ENCODE results near the gene NTMT1.

Gene NTMT1

GRCh38 chr9:129597355-129598088 is 28.4 kb upstream of the NTMT1 start:
- no peak for DNase-seq (ENCODE audit: low read depth)

- no peak for DNase-seq (ENCODE audit: low read depth)
Observed at GRCh38 chr9:129598089-129598596, 27.8 kb upstream of the NTMT1 start.

DNA sequence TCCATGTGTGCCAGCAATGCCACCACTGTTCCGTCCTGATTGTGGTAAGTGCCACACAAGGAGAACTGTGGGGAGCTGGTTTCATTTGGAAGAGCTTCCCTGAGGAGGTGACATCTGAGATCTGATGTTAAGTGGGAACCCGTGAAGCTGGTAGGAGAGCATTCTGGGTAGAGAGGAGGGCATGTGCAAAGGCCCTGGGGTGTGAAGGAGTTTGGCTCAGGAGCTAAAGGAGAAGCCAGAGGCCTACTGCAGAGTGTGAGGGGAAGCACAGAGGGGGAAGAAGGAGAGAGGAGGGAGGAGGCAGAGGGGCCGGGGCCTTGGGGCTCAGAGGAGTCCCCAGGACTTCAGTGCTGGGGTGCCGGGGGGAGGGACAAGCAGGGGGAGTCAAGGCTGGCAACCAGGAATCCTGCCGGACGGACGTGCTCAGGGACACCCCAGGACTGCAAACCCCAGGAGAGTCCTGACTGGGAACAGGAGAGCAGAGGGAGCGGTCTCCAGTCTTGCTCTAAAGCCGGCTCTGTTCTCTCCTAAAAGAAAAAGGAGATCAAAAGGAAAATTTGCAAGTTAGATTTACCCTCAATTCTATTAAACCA is 24.8 kb upstream of the NTMT1 start:
- no peak for DNase-seq (ENCODE audit: low read depth)

GRCh38 chr9:129602598-129603415 is 23.2 kb upstream of the NTMT1 start:
- no peak for DNase-seq (ENCODE audit: low read depth)

DNA sequence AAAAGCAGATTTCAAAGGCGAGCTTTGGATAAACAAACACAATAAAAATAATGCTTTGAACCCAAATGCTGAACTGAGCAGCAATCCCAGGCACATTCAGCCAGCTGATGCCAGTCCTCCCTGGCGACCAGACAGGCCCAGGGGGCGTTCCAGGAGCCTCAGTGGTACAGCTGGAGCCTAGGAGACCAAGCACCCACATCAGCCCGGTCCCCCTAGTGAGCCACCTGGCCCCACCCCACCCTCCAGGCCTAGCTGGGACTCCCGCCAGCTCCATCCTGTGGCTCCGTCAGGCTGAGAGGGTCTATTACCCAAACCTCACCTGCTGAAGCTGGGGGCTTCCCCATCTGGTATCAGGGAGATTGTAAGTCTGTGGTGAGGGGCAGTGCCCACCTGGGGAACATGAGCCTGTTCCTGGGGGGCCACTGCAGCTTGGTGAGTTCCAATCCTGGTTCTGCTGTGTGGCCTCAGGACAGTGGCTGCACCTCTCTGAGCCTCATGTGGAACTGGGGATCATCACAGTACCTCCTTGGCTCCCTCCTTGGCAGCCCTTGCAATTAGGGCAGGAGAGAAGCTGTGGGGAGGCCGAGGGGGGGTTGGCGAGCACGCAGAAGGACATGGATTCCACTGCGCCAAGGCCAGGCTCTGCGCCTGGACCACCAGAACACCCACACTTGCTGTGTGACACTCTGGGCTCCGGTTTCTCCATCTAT is 21.8 kb upstream of the NTMT1 start:
- no peak for DNase-seq (ENCODE audit: low read depth)

- DNase-seq (ENCODE audit: low read depth) = no peak
Observed at GRCh38 chr9:129604766-129605163, 21.2 kb upstream of the NTMT1 start.

DNA sequence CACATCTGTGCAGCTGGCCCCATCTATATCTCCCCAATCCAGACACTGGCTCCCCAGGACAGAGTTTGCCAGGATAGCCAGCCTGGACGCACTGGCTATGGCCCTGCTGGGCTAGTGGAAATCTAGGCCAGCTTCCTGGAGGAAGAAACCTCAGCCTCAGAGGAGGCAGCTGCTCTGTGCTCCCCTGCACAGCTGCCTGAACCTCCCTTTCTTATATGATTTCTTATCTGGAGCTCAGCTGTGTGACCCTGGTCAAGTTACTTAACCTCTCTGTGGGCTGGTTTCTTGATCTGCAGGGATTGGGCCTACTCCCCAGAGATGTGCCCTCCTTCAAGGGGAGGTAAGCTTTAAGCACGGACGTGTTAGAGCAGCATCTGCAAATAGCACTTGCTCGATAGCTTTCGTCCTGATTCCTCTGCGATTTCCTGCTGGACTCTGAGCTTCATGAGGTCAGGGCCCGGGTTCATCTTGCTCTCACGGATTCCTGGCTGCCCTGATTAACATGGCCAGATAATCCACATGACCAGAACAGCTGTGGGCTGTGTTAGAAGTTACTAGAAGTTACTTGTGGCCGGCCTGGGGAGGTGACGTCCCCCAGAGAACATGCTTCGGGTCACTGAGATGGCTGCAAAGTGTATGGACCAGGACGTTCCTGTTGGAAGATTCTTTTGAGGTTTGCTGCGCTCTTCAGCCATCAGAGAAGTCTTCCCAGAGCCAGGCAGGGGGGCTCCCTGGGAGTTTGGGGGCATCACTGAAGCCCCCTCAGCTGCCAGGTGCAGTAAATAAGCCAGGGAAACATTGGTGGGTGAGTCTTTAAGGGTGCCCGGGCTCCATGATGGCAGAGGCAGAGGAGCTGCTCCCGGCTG is 19.6 kb upstream of the NTMT1 start:
- no peak for DNase-seq (ENCODE audit: low read depth)

GRCh38 chr9:129607027-129607387 is 19.0 kb upstream of the NTMT1 start:
- DNase-seq (ENCODE audit: low read depth) = no peak

DNA sequence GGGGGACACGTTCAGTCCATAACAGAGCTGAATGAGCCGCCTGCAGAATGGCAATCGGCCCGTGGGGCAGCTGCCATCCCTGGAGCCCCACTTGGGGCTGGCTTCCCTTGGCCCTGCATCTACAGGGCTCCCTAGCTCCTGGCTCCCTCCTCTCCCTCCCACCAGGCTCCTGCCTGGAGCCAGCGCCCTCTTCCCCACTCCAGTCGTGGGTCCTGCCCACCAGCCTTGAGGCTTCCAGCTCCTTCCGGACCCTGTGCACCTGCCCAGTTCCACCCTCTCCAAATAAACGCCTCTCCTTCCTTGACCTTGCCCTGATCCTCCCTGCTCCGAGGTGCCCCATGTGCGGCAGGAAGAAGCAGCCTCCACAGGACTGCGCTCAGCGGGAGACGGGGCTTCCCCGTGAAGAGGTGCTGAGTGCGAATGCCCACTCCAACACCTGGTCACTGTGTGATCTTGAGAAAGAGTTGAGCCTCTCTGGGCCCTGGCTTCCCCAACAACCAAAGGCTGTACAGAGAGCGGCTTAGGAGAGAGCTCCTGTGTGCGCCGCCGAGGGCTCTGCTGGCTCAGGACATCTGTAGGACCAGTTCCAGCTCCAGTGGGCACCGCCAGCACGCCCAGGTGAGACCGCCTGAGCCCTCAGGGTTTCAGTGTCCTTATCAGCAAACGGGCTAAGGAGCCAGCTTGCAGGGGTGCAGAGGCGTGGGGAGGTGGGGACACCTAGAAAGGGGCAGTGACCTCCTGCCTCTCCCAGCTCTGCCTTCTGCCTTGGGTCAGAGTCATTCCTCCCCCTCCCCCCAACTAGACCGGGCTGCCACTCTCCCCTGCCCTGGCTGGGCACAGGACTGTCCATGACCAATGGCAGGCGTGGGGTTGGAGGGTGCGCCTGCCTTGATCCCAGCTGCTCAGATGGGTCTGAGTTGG is 17.1 kb upstream of the NTMT1 start:
- no peak for DNase-seq (ENCODE audit: low read depth)

DNA sequence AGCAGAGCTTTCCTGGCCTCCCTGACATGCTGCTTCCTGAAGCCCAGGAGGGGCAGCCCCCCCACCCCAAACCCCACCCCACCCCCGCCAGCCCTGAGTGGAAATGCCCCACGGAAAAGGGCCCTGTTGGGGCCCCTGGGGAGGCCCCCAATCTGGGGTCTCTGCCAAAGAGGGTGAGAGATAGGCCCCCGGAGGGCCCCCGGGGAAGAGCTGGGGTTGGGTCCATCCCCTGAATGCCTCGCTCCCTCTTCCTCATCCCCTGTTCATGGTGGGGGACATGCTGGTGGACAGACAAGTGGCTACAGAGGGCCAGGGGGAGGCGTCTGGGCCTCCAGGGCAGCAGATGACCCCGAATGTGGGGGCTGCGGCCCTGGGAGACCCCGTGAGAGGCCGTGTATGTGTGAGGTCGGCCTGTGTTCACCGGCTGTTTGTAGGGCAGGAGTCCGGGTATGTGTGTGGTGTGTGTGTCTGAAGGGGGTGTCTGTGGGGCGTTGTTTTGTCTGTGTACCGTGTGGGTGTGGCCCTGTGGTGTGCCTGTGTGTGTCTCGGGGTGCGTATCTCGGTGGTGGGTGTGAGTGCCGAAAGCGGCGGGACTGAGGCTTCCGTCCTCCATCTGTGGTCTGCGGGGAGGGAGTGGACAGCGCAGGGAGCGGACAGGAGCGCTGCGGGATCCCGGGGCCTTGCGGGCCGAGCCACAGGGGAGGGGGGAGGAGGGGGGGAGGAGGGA is 16.3 kb upstream of the NTMT1 start:
- peak; percentile 49 for DNase-seq (ENCODE audit: low read depth)

DNA sequence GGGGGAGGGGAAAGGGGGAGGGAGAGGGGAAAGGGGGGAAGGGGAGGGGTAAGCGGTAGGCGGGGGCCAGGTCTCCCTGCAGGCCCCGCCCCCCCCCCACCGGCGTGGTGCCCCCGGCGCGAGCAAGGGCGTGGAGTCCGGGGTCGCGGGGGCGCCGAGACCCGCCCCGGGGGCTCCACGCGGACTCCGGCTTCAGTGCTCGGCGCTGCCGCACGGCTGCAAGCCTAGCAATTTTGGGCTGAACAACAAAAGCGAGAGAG is 15.8 kb upstream of the NTMT1 start:
- no peak for DNase-seq (ENCODE audit: low read depth)

GRCh38 chr9:129610473-129611306 is 15.3 kb upstream of the NTMT1 start:
- DNase-seq (ENCODE audit: low read depth) = peak; percentile 59

DNA sequence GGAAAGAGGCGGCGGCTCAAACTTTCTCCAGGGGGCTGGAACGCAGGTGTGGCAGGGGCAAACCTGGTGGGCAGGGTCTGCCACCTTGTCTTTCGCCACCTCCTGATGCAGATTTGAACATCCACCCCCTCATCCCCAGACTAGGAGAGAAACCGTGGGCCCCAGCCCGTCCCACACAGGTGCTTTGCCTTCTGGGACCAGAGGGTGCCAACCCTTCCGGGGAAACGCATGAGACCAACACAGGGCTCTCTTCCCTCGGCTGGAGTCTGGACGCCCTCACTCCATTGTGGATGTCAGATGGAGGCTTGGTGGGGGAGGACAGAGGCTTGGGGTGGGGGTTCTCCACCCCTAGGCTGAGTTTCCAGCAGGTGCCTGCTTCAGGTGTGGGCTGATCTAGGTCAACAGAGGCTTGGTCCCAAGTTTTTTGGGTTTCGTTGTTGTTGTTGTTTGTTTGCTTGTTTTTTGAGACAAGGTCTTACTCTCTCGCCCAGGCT is 14.6 kb upstream of the NTMT1 start:
- DNase-seq (ENCODE audit: low read depth) = no peak

DNA sequence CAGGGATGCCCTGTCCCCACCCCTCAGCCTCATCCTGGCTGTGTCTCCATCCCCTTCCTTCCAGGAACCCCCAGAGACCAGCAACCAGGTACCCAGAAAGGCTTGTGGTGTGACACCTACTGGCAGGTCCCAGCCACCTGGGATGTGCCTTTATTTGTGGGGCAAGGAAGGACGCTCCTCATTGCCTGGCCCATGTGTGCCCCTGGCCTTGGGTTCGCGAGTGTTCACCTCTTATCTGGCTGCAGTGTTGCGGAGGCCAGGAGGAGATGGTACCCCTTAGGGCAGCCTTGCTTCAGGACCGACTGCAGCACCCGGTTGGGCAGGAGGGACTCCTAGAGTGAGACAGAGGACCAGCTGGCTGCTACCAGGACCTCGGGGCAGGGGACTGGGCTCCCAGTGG is 13.8 kb upstream of the NTMT1 start:
- DNase-seq (ENCODE audit: low read depth) = no peak

DNA sequence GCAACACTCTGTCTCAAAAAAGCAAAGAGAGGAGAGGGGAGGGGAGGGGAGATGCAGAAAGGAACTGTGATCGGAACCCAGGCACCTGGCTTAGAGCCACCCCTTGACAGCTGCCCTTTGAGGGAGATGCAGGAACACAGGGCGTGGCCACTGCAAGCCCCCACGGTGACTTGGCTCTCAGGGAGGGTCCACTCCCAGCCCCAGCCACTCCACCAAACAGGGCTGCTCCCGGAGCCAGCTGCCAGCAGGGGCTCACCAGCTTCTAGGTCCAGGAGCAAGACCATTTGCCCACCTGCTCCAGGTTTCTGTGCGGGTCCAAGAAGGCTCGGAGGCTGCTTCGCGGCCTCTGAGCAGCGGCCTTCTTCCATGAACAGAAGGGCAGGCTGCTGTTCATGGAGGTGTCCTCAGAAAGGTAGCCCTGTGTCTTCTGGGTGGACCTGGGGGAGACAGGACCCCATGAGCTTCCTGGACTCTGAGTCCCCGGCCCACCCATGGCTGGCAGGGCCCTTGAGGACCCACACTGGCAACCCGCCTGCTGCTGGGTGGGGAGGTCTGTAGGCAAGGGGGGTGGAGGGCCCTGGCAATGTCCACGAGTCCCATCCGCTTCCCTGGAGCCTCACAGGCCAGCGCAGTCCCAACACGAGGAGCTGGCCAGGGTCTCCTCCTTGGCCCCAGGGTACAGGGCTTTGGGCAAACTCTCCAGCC is 13.0 kb upstream of the NTMT1 start:
- DNase-seq (ENCODE audit: low read depth) = no peak

- no peak for DNase-seq (ENCODE audit: low read depth)
Observed at GRCh38 chr9:129613520-129614175, 12.3 kb upstream of the NTMT1 start.

DNA sequence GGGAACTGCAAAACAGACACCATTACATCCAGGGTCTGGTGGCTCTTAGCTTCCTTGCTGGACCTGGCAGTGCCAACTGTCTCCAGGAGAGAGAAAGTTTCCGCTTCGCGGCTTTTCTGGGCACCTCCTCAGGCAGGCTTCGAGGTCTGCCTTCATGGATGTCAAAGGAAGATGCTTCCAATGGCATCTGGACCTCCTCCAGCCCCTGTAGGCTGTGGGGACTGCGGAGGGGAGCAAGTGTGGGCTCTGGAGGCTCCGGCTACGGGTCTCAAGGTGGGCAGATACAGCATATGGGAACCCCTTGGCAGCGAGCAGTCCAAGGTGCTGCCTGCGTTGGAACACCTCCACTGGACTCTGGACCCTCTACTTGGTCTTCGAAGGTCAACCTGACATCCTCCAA is 11.0 kb upstream of the NTMT1 start:
- no peak for DNase-seq (ENCODE audit: low read depth)
